Vagina (tissue), 2 donors: ENCODE data around the gene FAT2.

Source experiments
- CTCF ChIP-seq, 3 experiments: fragments of 450-650 bp in 2 of 3; fragments of 200-600 bp in 1 of 3; sonication (generic) in 1 of 3; IDR thresholded peaks; one replicate each; pipeline ENCODE4 v1.5.1; 2017 to 2019; ENCODE audit warnings: antibody characterized with exemption in 3 of 3, mild to moderate bottlenecking in 2 of 3, moderate library complexity in 2 of 3
- POLR2A ChIP-seq, 2 donors: fragments of 450-650 bp; IDR thresholded peaks; one replicate each; pipeline ENCODE4 v1.6.1; 2017; ENCODE audit warnings: antibody characterized with exemption in 2 of 2, mild to moderate bottlenecking in 2 of 2, moderate library complexity in 2 of 2
- POLR2AphosphoS5 ChIP-seq, 2 donors: sonication (generic); formaldehyde crosslinking; IDR thresholded peaks; one replicate each; pipeline ENCODE4 v1.9.0; 2017; ENCODE audit warnings: antibody characterized with exemption in 2 of 2, mild to moderate bottlenecking in 2 of 2, low read depth in 1 of 2; ENCODE audit not compliant: insufficient read depth in 1 of 2

- TF ChIP-seq POLR2A (IDR thresholded peaks at IDR 0.05) (no peak), CTCF (IDR thresholded peaks at IDR 0.05) (no peak), POLR2AphosphoS5 (IDR thresholded peaks at IDR 0.05; ENCODE audit: insufficient read depth in 1 of 2, low read depth in 1 of 2) (no peak)
Measured at GRCh38 chr5:151580858-151581257, 10.3 kb downstream of the FAT2 start.
